HG03066 (cell line): ENCODE data around the gene STEAP3.

ENCODE experiments used
- ATAC-seq: cut with Tn5 transposase; IDR thresholded peaks from one replicate; pipeline ENCODE4 v1.9.1; 2021; ENCODE audit warnings: low read depth; ENCODE audit not compliant: unreplicated experiment

The STEAP3 gene

GRCh38 chr2:119197529-119198239 is 25.9 kb upstream of the STEAP3 start:
- ATAC-seq: no peak

DNA sequence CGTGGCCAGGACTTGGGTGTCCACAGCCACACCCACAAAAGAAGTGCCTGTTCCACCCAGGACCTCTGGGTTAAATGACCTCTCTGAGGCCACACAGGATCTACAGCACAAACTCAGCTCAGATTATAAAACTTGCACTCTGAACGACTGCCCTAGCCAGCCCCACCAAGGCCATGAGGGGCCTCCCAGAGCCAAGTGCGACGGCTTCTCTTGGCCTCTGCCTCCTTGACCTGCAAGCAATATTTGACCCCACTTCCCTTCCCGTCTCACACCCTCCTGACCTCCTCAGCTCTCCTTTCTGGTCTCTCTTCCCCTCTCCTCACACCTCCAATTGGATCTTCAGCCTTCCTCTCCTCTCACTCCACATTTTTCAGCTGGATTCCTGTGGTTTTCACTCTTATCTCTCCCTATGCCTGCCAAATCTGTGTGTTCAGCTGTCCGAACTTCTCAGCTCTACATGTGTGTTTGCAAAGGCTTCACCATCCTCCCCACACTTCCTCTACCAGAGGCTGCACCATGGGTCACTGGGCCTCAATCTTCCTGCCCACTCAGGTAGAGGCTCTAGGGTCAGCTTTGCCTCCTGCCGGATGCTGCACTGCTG is 25.3 kb upstream of the STEAP3 start:
- ATAC-seq: no peak

DNA sequence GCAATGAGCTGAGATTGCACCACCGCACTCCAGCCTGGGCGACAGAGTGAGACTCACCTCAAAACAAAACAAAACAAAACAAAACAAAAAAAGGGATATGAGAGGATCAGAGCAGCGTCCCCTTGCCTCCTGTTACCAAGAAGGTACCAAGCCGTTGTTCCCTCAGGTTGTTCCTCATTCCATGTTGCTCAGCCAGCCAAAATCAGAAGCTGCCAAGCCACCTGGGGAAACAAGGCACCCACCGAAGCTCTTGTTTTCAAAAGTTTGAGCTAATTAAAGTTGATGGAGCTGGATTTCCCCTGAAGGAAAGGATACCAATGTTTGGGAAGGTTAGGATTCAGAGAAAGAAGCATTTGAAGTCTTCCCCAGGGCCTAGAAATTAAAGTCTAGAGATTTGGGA is 21.8 kb upstream of the STEAP3 start:
- no peak for ATAC-seq

- ATAC-seq: no peak
Measured at GRCh38 chr2:119202610-119203310, 20.9 kb upstream of the STEAP3 start.

DNA sequence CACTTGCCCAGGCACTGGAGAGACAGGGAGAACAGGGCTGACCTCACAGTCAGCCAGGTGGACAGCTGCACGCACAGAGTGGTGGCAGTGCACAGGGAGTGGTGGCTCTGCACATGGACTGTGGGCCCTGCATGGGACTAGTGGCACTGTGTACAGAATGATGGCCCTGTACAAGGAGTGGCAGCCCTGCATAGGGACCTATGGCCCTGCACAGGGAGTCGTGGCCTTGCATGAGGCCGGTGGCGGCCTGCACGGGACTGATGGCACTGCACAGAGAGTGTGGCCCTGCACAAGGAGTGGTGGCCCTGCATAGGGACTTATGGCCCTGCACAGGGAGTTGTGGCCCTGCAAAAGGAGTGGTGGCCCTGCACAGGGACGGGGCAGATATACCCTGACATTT is 19.1 kb upstream of the STEAP3 start:
- ATAC-seq: no peak

GRCh38 chr2:119205001-119205706 is 18.5 kb upstream of the STEAP3 start:
- no peak for ATAC-seq

- ATAC-seq: no peak
Measured at GRCh38 chr2:119206201-119206600, 17.4 kb upstream of the STEAP3 start.

DNA sequence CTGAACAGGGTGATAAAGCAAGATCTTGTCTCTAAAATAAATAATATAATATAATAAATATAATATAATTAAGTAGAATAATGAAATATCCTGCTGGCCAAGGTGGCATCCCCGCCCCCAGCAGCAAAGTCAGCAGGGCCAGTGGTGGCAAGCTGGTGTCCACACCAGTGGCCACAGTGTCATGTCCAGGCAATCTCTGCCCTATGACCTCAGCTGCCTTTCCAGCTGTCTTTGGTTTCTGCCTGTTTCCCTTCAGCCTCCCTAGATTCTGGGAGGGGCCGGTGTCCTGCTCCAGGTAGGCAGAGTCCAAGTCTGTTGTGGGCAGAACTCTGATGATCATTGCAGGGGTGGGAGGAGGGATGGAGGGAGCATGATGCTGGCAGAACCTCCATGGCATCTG is 16.2 kb upstream of the STEAP3 start:
- no peak for ATAC-seq

GRCh38 chr2:119208791-119209203 is 14.8 kb upstream of the STEAP3 start:
- ATAC-seq: no peak

- no peak for ATAC-seq
Measured at GRCh38 chr2:119212139-119212800, 11.4 kb upstream of the STEAP3 start.

DNA sequence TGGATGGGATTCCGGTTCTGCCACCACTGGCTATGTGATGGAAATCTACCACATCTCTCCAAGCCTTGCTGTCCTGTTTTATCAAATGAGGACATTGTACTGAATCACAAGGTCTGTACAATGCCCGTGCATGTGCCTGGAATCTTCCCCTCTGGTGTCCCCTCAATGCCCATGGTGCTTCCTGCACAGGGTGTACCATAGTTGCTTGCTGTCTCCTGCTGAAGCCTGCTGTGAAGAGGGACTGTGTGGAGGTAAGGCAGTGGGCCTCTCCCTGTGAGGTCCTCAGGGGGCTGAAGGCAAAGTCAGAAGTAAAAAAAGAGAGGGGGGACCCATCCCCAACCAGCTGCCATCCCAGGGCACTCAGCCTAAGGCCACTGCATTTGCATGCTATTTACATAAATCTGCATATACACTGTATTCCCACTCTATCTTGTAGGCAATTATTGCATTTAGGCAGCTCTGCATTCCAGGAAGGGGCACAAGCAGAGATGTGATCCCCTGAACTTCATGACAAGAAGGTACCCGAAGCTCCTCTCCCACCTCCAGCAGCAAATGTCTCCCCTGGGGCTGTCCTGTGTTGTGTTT is 9.1 kb upstream of the STEAP3 start:
- no peak for ATAC-seq

- no peak for ATAC-seq
Measured at GRCh38 chr2:119216994-119217393, 6.6 kb upstream of the STEAP3 start.

DNA sequence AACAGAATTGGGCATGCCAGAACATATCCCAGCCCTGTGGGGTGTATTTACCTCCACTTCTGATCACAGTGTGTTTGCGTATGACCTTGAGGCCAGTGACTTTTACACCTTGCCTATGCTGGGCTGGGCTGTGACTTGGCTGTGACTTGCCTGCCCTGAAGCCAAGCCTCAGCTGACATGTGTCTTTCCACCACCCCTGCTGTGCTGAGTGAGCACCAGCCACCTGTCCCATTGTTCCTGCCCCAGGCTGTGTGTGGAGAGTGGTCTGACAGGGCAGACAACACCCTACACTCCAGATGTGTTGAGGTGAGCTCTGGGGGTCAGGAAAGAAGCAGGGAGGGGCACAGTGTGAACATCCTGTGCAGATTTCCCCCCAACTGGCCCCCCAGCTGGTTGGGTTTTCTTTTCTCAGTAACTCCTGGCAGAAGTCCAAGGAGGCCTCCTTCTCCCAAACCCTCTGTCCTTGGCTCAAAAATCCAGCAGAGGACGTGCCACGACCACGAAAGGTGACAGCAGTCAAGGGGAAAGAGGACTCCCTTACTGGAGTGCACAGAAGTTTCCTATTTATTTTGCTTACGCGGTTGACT is 5.1 kb upstream of the STEAP3 start:
- no peak for ATAC-seq

DNA sequence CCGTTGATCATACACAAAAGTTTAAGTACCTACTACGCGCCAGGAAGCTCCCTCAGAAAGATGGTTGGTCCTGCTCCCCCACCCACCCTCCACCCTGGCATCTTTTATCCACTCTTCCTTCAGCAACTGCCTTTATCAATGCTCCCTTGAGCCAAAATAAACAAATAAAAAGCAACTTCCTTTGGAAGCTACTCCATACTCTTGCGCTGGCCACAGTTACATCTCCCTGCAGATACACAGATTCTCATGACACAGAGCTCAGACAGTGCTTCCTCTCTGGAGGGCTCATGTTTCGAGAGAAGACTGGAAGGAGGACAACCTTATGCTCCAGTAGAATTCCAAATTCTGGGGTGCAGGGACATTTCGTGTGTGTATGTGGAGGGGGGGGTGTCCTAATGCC is 3.8 kb upstream of the STEAP3 start:
- ATAC-seq: no peak

DNA sequence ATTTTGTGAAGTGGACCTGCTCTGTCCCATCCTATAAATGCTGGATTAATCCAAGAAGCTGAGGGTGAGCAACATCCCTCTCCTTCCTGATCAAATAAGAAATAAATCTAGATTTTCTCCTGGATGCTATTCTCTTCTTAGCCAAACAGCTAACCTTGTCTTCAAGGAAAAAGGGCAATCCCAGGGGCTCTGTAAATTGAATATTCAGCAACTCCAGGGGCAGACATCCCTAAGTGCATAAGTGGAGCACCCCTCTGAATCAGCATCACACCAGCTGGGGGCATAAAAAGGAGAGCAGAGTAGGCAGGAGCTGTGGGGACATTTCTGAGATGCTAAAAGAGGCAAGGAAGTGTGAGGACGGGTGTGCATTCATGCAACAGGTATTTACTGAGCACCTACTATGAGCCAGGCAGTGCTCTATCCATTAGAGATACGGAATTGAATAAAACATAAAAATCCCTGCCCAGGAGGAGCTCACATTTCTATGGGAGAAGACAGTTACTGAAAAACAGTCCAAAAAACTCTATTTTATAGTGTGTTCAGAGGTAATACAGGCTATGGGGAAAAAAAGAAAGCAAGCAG is 2.8 kb upstream of the STEAP3 start:
- no peak for ATAC-seq

- no peak for ATAC-seq
Measured at GRCh38 chr2:119221609-119222008, 2.0 kb upstream of the STEAP3 start.

DNA sequence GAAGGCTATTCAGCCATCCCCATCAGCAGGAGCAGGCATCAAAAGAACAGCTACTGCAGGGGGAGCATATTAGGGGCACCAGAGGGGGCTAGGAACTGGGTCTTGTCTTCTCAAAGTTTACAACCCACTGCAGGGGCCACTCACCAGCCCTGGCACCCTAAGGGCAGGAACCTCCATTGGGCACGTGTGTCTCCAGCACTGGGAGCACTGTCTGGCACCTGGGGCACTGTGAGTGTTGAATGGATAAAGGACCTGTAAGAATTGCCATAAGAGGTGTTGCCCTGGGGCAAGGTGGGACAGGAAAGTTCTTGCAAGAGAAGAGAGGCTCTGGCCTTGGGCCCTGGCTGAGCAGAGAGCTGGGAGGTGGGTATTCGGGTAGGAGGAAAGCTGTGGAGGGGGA is 1.4 kb upstream of the STEAP3 start:
- no peak for ATAC-seq

DNA sequence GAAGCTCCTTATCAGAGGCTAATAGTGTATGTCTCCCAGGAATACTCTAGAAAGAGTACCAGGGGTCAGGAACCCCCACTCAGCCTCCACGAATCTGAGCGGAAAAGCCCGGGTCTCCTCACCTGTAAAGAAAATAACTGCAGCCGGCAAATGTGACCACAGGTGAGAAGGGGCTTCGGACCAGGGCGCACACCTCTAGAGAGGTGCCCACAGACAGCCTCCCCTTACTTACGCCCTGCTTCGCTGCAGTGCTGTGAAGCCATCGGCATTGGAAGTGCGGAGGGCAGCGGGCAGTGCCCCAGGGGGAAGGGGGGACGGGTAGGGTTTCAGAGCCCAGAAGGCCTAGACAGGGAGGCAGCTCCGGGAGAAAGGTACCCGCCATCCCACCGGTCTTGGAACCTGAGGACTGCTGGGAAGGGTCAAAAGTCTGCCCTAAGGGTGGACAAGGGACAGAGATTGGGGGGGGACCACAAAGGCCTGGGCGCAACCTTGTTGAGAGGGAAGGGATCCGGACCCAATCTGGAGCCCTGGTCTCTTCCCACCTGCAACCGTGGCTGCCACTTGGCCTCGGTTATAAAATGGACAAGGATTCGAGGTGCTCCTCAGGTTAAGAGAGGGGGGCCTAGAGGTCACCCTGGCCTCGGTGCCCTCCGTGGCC is 642 bp upstream of the STEAP3 start:
- no peak for ATAC-seq

DNA sequence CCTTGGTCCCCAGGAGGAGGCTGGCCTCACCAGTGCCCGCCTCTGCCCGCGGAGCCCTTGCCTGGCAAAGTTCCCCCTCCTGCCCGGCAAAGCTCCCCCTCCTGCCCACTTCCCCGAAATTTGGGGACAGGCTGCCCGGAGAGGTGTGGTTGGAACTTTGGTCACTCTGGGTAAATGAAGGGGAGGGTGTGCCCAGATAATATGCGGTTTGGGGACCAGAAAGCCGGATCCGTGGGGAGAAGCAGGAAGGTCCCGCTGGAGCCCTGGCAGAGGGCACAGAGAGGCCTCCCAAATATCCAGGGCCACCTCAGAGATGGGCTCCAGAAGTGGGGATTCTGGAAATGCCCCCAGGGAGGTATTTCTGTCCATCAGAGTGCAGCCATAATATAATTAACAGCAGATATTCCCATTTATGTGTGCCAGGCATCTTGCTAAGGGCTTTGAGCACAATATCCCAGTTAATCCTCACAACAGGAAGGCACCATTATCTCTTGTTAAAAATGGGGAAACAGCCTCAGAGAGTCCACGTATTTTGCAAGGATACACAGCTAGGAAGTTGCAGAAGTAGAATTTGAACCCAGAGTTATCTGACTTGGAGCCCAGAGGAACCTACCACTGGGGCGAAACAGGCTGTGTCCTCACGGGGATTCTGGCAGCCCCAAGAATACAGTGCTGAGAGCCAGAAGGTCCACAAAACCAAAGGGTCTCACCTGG is 914 bp downstream of the STEAP3 start:
- no peak for ATAC-seq
